ENCODE results near the gene CATSPERZ. TPM values are rescaled to one million over a fixed set of nuclear protein-coding genes. Genes with fewer than 3 reads are reported as not detected.

The CATSPERZ gene
- total RNA-seq, 5 donors from 2014 or later (not counting 1 experiment from before 2014, with no cell fraction given), result 0.40 TPM; not detected in 4

DNA sequence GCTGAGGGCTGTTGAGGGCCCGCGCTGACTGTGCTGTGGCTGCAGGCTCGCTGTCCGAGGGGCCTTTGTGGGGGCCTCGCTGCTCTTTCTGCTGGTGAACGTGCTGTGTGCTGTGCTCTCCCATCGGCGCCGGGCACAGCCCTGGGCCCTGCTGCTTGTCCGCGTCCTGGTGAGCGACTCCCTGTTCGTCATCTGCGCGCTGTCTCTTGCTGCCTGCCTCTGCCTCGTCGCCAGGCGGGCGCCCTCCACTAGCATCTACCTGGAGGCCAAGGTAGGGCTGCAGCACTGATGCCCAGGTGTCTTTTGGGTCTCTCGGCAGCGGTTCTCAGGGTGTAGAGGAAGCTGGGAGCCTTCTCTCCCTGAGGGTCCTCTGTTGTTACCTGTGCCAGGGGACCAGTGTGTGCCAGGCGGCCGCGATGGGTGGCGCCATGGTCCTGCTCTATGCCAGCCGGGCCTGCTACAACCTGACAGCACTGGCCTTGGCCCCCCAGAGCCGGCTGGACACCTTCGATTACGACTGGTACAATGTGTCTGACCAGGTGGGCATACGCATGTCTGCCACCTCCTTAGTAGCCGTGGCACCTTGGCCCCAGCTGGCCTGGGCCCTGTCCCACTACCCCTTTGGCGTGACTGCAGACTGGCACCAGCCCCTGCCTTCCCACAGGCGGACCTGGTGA is 12.3 kb upstream of the CATSPERZ start:
- Mint-ChIP-seq H3K4me1 (peaks cover 23 to 29% (median 24%) of the 10 kb centered on the region in 3 donors), H3K27me3 (peaks cover 5 to 11% of the 10 kb centered on the region in 2 donors), H3K9me3 (no peaks in the 10 kb centered on the region), H3K4me3 (no peak overlapping the region), H3K27ac (no peak overlapping the region), H3K36me3 (no peaks in the 10 kb centered on the region)
- POLR2A ChIA-PET, result no interaction called here
- peaks cover 0 to 2% of the 10 kb centered on the region in 2 donors for H3K36me3 ChIP-seq (ENCODE audit: control insufficient read depth in 2 of 2, extremely low read depth in 1 of 2, insufficient read depth in 1 of 2, low read length in 1 of 2)
- H3K4me3 ChIP-seq (ENCODE audit: control insufficient read depth in 1 of 2, extremely low read depth in 1 of 2, low read length in 1 of 2), result no peak overlapping the region
- no peak overlapping the region for H3K27ac ChIP-seq (ENCODE audit: low read length)
- H3K4me1 ChIP-seq (ENCODE audit: control insufficient read depth in 1 of 2, extremely low read depth in 1 of 2, insufficient read depth in 2 of 2, low read length in 2 of 2), result peaks cover 7 to 47% of the 10 kb centered on the region in 2 experiments
- peaks cover 4 to 28% of the 10 kb centered on the region in 2 experiments for H3K27me3 ChIP-seq (replicated peaks in 1 of 2; ENCODE audit: control insufficient read depth in 2 of 2, extremely low read depth in 1 of 2, insufficient read depth in 2 of 2, low read length in 1 of 2)
- ATAC-seq (replicated peaks in 1 of 4) (no peak), DNase-seq (no peak)
- H3K9me3 ChIP-seq, result no peaks in the 10 kb centered on the region
- WGBS (ENCODE audit: insufficient coverage), result 95% methylated on average over 32 of the region's 33 CpGs
- CTCF ChIA-PET, result no interaction called here

DNA sequence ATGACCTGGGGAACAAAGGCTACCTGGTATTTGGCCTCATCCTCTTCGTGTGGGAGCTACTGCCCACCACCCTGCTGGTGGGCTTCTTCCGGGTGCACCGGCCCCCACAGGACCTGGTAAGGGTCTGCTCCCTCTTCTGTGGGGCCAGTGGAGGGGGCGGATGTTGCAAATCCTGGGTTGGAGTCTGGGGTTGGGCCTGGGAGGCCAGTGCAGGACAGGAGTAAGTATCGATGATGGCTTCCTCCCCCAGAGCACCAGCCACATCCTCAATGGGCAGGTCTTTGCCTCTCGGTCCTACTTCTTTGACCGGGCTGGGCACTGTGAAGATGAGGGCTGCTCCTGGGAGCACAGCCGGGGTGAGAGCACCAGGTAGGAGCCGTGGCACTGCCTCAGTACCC is 11.8 kb upstream of the CATSPERZ start:
- ATAC-seq (replicated peaks in 1 of 4) (no peak), DNase-seq (no peak)
- CTCF ChIA-PET, result no interaction called here
- no peaks in the 10 kb centered on the region for H3K36me3 Mint-ChIP-seq
- no peaks in the 10 kb centered on the region for H3K9me3 Mint-ChIP-seq
- POLR2A ChIA-PET, result no interaction called here
- Histone ChIP-seq H3K9me3 (no peaks in the 10 kb centered on the region), H3K36me3 (ENCODE audit: control insufficient read depth in 2 of 2, extremely low read depth in 1 of 2, insufficient read depth in 1 of 2, low read length in 1 of 2) (no peaks in the 10 kb centered on the region), H3K4me3 (ENCODE audit: control insufficient read depth in 1 of 2, extremely low read depth in 1 of 2, low read length in 1 of 2) (no peak overlapping the region), H3K27me3 (replicated peaks in 1 of 2; ENCODE audit: control insufficient read depth in 2 of 2, extremely low read depth in 1 of 2, insufficient read depth in 2 of 2, low read length in 1 of 2) (peaks cover 4 to 34% of the 10 kb centered on the region in 2 experiments), H3K27ac (ENCODE audit: low read length) (no peak overlapping the region), H3K4me1 (ENCODE audit: control insufficient read depth in 1 of 2, extremely low read depth in 1 of 2, insufficient read depth in 2 of 2, low read length in 2 of 2) (peaks cover 7 to 41% of the 10 kb centered on the region in 2 experiments)
- peaks cover 10 to 16% of the 10 kb centered on the region in 2 donors for H3K27me3 Mint-ChIP-seq
- peaks cover 19 to 27% (median 19%) of the 10 kb centered on the region in 3 donors for H3K4me1 Mint-ChIP-seq
- no peak overlapping the region for H3K27ac Mint-ChIP-seq
- H3K4me3 Mint-ChIP-seq, result no peak overlapping the region
- WGBS (ENCODE audit: insufficient coverage), result 87% methylated on average over 5 of the region's 9 CpGs

- ChIA-PET POLR2A (no interaction called here), CTCF (no interaction called here)
- Histone ChIP-seq H3K27me3 (replicated peaks in 1 of 2; ENCODE audit: control insufficient read depth in 2 of 2, extremely low read depth in 1 of 2, insufficient read depth in 2 of 2, low read length in 1 of 2) (peaks cover 4 to 41% of the 10 kb centered on the region in 2 experiments), H3K36me3 (ENCODE audit: control insufficient read depth in 2 of 2, extremely low read depth in 1 of 2, insufficient read depth in 1 of 2, low read length in 1 of 2) (no peaks in the 10 kb centered on the region), H3K4me3 (ENCODE audit: control insufficient read depth in 1 of 2, extremely low read depth in 1 of 2, low read length in 1 of 2) (no peak overlapping the region), H3K4me1 (ENCODE audit: control insufficient read depth in 1 of 2, extremely low read depth in 1 of 2, insufficient read depth in 2 of 2, low read length in 2 of 2) (peaks cover 4 to 34% of the 10 kb centered on the region in 2 experiments), H3K27ac (ENCODE audit: low read length) (no peak overlapping the region), H3K9me3 (no peaks in the 10 kb centered on the region)
- 92% methylated on average over 9 of the region's 13 CpGs for WGBS (ENCODE audit: insufficient coverage)
- no peak overlapping the region for H3K27ac Mint-ChIP-seq
- no peaks in the 10 kb centered on the region for H3K36me3 Mint-ChIP-seq
- no peak overlapping the region for H3K4me3 Mint-ChIP-seq
- no peaks in the 10 kb centered on the region for H3K9me3 Mint-ChIP-seq
- peaks cover 13 to 22% (median 14%) of the 10 kb centered on the region in 3 donors for H3K4me1 Mint-ChIP-seq
- H3K27me3 Mint-ChIP-seq, result peaks cover 18 to 24% of the 10 kb centered on the region in 2 donors
- ATAC-seq (replicated peaks in 1 of 4) (no peak), DNase-seq (no peak)
These were observed 11.1 kb upstream of the CATSPERZ start for GRCh38 chr11:64289002-64289564.

DNA sequence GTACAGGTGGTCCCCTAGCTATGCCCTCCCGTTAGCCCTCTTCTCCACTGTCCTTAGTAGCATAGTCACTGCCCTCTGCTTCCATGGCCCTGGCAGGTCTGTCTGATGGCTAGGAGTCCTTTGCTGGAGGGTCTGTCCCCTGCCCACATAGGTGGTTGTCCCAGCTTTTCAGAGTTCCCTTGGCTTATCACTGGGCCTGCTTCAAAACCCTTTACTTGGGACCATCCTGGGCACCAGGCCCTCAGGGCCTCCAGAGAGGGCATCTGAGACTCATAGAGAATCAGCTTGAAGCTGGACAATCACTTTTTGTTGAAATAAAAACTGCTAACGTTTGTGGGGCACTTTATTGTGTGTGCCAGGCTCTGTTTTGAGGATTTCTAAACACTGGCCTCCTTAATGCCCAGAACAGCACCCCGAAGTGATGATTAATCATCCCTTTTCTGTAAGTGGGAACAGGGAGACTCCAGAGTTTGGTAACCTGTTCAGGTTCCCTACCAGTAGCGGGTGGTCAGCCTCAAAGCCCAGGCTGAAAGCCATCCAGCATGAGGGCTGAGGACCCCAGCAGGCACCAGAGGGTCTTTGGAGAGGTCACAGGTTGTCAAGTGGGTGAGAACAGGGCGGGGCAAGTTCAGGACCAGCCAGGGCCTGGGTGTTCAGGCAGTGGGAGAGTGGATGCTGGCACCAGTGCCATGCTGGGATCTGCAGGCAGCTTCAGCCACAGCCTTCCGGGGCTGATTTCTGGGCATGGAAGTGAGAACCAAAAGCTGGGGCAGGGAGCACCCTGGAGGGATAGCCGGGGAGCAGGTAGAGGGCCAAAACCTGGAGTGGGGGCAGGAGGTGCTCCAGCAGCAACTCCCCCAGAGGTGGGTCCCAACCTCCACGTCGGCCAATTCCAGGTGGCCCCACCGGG is 9.6 kb upstream of the CATSPERZ start:
- ATAC-seq (replicated peaks in 1 of 4), result no peak
- DNase-seq, result no peak

GRCh38 chr11:64291262-64291751 is 8.9 kb upstream of the CATSPERZ start, which contains the start of gene KCNK4:
Gene KCNK4 (plus strand): TSS chr11:64291302. CDS start chr11:64293019, 1,717 bp downstream.
- WGBS (ENCODE audit: insufficient coverage), result 10% methylated on average over 43 of the region's 45 CpGs
- CTCF ChIA-PET, result no interaction called here
- Histone ChIP-seq H3K9me3 (no peaks in the 10 kb centered on the region), H3K36me3 (ENCODE audit: control insufficient read depth in 2 of 2, extremely low read depth in 1 of 2, insufficient read depth in 1 of 2, low read length in 1 of 2) (no peaks in the 10 kb centered on the region), H3K4me1 (ENCODE audit: control insufficient read depth in 1 of 2, extremely low read depth in 1 of 2, insufficient read depth in 2 of 2, low read length in 2 of 2) (peaks cover 4 to 21% of the 10 kb centered on the region in 2 experiments), H3K27ac (ENCODE audit: low read length) (no peak within 1 kb of the TSS), H3K4me3 (ENCODE audit: control insufficient read depth in 1 of 2, extremely low read depth in 1 of 2, low read length in 1 of 2) (peak within 1 kb of the TSS in 1 of 2 donors; percentile 50), H3K27me3 (replicated peaks in 1 of 2; ENCODE audit: control insufficient read depth in 2 of 2, extremely low read depth in 1 of 2, insufficient read depth in 2 of 2, low read length in 1 of 2) (peaks cover 8 to 61% of the 10 kb centered on the region in 2 experiments)
- H3K27me3 Mint-ChIP-seq, result peaks cover 36 to 43% of the 10 kb centered on the region in 2 donors
- H3K4me1 Mint-ChIP-seq, result peaks cover 11 to 18% (median 12%) of the 10 kb centered on the region in 3 donors
- no peak within 1 kb of the TSS for H3K27ac Mint-ChIP-seq
- DNase-seq (no peak), ATAC-seq (replicated peaks in 1 of 4) (peak in 1 of 4 experiments; percentile 4)
- H3K9me3 Mint-ChIP-seq, result no peaks in the 10 kb centered on the region
- H3K36me3 Mint-ChIP-seq, result no peaks in the 10 kb centered on the region
- peak within 1 kb of the TSS; percentile 57 to 73 (median 72) for H3K4me3 Mint-ChIP-seq
- POLR2A ChIA-PET, result no interaction called here

More for the DNA sequence above, 9.6 kb upstream of the CATSPERZ start:
- ChIA-PET CTCF (no interaction called here), POLR2A (no interaction called here)
- no peaks in the 10 kb centered on the region for H3K9me3 ChIP-seq
- no peaks in the 10 kb centered on the region for H3K36me3 ChIP-seq (ENCODE audit: control insufficient read depth in 2 of 2, extremely low read depth in 1 of 2, insufficient read depth in 1 of 2, low read length in 1 of 2)
- no peaks in the 10 kb centered on the region for H3K9me3 Mint-ChIP-seq
- peak overlapping the region; percentile 57 to 73 (median 72) for H3K4me3 Mint-ChIP-seq
- H3K27me3 Mint-ChIP-seq, result peaks cover 29 to 36% of the 10 kb centered on the region in 2 donors
- H3K4me1 Mint-ChIP-seq, result peaks cover 13 to 20% (median 14%) of the 10 kb centered on the region in 3 donors
- no peak overlapping the region for H3K27ac Mint-ChIP-seq
- H3K27ac ChIP-seq (ENCODE audit: low read length), result no peak overlapping the region
- no peaks in the 10 kb centered on the region for H3K36me3 Mint-ChIP-seq
- no peak overlapping the region for H3K4me3 ChIP-seq (ENCODE audit: control insufficient read depth in 1 of 2, extremely low read depth in 1 of 2, low read length in 1 of 2)
- H3K4me1 ChIP-seq (ENCODE audit: control insufficient read depth in 1 of 2, extremely low read depth in 1 of 2, insufficient read depth in 2 of 2, low read length in 2 of 2), result peaks cover 4 to 26% of the 10 kb centered on the region in 2 experiments
- peaks cover 5 to 56% of the 10 kb centered on the region in 2 experiments for H3K27me3 ChIP-seq (replicated peaks in 1 of 2; ENCODE audit: control insufficient read depth in 2 of 2, extremely low read depth in 1 of 2, insufficient read depth in 2 of 2, low read length in 1 of 2)
- 63% methylated on average over 9 of the region's 10 CpGs for WGBS (ENCODE audit: insufficient coverage)
